ENCODE results near the gene KIF26B. TPM values are rescaled to one million over a fixed set of nuclear protein-coding genes. Genes with fewer than 3 reads are reported as not detected.
A peak's percentile ranks its signal among the peaks of the same experiment; 100 is the strongest.

KIF26B gene
- total RNA-seq, 1 donor from 2014 or later = 3.4 TPM

DNA sequence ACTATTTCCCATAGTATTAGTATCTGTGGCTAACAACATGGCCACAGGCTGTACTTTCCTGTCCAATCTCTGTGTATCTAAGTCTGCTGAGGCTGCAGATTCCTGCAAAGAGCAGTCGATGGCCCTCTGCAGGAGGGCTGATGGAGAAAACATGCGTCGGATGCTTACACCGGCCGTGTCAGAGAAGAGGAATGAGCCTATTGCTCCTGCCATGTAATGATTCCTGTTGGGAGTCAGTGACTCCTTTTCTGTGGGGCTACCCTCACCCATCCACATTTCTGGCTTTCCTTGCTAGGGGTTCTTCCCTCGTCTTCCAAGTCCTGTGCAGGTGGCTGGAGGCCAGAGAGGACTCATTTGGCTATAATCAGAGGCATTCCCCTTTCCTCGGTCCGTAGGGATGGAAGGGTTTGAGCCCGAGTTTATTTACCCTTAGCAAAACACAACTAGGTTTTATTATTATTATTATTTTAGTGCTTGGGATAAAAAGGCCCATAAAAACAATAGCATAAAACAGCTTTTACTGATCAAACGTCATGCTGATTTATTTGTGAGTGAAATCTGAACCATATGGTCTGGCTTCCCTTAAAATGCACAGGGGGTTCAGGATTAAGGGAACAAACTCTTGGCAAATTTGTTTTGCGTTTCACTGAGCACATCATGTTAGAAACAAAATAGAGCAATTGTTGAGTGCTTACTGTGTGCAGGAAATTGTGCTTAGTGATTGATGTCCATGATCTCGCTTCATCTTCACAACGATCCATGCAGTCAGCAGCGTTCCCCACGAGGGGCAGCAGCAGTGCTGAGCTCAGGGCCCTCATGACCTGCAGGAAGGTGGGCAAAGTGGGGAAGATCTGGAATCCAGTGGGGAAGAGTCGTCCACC is 70.8 kb downstream of the KIF26B start:
- H3K4me3 ChIP-seq = no peak overlapping the region
- DNase-seq (peak; percentile 29), ATAC-seq (no peak)
- no peak overlapping the region for H3K27ac ChIP-seq
- intact Hi-C loops (cut with DNase I) = no loop called here
- H3K4me1 ChIP-seq = no peaks in the 10 kb centered on the region
- no peaks in the 10 kb centered on the region for H3K27me3 ChIP-seq
- no peaks in the 10 kb centered on the region for H3K9me3 ChIP-seq
- H3K36me3 ChIP-seq = no peaks in the 10 kb centered on the region
- TF ChIP-seq, protein P1, sequence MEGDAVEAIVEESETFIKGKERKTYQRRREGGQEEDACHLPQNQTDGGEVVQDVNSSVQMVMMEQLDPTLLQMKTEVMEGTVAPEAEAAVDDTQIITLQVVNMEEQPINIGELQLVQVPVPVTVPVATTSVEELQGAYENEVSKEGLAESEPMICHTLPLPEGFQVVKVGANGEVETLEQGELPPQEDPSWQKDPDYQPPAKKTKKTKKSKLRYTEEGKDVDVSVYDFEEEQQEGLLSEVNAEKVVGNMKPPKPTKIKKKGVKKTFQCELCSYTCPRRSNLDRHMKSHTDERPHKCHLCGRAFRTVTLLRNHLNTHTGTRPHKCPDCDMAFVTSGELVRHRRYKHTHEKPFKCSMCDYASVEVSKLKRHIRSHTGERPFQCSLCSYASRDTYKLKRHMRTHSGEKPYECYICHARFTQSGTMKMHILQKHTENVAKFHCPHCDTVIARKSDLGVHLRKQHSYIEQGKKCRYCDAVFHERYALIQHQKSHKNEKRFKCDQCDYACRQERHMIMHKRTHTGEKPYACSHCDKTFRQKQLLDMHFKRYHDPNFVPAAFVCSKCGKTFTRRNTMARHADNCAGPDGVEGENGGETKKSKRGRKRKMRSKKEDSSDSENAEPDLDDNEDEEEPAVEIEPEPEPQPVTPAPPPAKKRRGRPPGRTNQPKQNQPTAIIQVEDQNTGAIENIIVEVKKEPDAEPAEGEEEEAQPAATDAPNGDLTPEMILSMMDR (IDR thresholded peaks at IDR 0.05) = no peak

DNA sequence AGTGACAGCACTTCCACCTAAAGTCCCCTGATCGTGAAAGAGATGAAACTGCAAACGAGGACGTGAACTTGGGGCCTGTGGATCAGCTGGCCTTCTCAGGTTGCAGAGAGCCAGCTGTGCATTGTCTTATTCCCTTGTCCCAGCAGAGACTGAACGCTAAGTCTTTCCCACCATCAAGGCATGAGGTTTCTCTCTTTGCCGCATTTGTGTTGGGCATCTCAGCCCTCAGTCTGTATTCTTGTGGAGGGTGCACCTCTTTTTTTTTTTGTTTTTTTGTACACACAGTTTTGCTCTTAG is 71.4 kb downstream of the KIF26B start:
- Histone ChIP-seq H3K36me3 (no peaks in the 10 kb centered on the region), H3K27me3 (no peaks in the 10 kb centered on the region), H3K4me3 (no peak overlapping the region), H3K4me1 (no peaks in the 10 kb centered on the region), H3K27ac (no peak overlapping the region), H3K9me3 (no peaks in the 10 kb centered on the region)
- DNase-seq (no peak), ATAC-seq (no peak)
- intact Hi-C loops (cut with DNase I) = no loop called here
- TF ChIP-seq, protein P1 (IDR thresholded peaks at IDR 0.05) = no peak

DNA sequence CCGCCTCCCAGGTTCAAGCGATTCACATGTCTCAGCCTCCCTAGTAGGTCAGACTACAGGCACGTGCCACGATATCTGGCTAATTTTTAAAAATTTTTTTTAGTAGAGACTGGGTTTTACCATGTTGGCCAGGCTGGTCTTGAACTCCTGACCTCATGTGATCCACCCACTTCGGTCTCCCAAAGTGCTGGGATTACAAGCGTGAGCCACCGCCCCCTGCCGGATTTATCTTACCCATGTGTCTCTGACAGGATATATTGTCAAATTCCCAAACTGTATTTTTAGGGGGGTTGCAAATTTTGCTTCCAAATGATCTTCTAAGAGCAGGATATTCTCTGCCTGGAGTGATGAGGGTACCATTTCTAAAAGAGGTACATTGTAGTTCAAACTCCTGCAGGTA is 74.3 kb downstream of the KIF26B start:
- ATAC-seq = no peak
- intact Hi-C loops (cut with DNase I) = no loop called here
- DNase-seq = peak; percentile 5

DNA sequence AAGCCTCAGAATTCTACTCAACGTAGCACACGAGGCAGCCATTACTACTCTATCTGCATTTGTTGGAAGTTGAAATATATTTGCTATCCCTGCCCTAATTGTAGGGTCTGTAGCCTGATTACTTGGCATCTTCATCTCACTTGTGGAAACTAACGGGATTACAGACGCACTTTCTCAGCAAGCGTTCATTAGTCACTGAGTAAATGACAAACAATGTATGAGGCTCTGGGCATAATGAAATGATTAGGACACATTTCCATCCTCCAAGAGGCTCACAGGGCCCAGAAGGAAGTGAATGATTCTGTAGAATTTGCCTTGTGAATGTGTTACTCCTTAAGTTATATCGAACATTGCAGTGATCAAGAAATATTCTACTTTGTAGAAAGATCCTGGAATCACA is 78.1 kb downstream of the KIF26B start:
- Histone ChIP-seq H3K4me3 (no peak overlapping the region), H3K36me3 (no peaks in the 10 kb centered on the region), H3K4me1 (no peaks in the 10 kb centered on the region), H3K27me3 (no peaks in the 10 kb centered on the region), H3K27ac (no peak overlapping the region), H3K9me3 (no peaks in the 10 kb centered on the region)
- intact Hi-C loops (cut with DNase I) = no loop called here
- no peak for DNase-seq
- no peak for ATAC-seq
- TF ChIP-seq, protein P1 (IDR thresholded peaks at IDR 0.05) = no peak

More for the DNA sequence above, 74.3 kb downstream of the KIF26B start:
- no peaks in the 10 kb centered on the region for H3K9me3 ChIP-seq
- H3K4me1 ChIP-seq = no peaks in the 10 kb centered on the region
- TF ChIP-seq, protein P1 (IDR thresholded peaks at IDR 0.05) = no peak
- no peak overlapping the region for H3K27ac ChIP-seq
- H3K4me3 ChIP-seq = no peak overlapping the region
- H3K27me3 ChIP-seq = no peaks in the 10 kb centered on the region
- H3K36me3 ChIP-seq = no peaks in the 10 kb centered on the region

DNA sequence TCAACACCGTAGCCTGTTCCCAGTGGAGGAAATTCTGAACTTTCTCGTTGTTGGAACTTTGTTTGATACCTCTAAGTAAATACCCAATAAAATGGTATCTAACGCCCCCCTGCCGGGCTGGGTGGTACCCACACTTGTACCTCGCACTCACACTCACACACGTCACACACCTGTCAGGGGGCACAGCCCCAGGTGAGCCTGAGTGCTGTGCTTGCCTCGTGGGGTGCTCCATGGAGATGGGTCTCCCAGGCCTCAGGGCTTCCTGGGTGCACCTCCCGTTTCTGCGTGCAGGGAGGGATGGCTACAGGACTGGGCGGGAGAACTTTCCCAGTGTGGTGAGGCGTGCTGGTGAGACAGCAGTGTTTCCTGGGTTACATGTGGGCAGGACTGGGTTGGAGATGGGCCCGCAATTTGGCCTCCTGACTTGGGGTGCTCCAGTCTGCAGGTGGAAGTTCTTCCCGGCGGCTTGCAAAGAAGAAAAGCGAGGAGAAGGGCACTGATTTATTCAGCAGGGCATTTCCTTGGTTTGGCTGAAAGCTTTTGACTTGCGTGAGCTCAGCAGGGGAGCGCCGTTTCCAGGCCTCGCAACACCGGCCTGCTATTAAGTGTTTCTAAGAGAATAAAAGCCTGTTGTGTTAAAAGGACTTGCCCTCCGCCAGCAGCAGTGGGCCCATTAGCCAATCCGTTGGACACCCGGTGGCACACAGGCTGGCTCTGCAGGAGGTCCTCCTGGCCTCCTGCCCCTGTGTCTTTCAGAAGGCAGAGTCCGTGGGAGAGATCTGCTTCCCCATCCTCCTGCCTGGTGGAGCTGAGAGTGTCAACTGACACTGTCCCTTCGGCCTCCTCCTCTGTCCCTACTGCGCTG is 79.7 kb downstream of the KIF26B start:
- ATAC-seq (peak; percentile 49), DNase-seq (peak; percentile 62)
- Histone ChIP-seq H3K27ac (peak overlapping the region; percentile 42), H3K4me1 (no peaks in the 10 kb centered on the region), H3K27me3 (no peaks in the 10 kb centered on the region), H3K4me3 (no peak overlapping the region), H3K36me3 (no peaks in the 10 kb centered on the region), H3K9me3 (no peaks in the 10 kb centered on the region)
- TF ChIP-seq, protein P1 (IDR thresholded peaks at IDR 0.05) = no peak
- intact Hi-C loops (cut with DNase I) = no loop called here

Measured in upper lobe of right lung (tissue), 1 donor.